GM21786 (cell line): ENCODE results near the gene C2CD3.
"Not testable (repeated sequence)": the region's sequence is repeated elsewhere in the genome, so short reads cannot be mapped to it uniquely, and the experiment has no call there.

Experiments used
- ATAC-seq: cut with Tn5 transposase; IDR thresholded peaks from one replicate; pipeline ENCODE4 v1.9.1; 2021; ENCODE audit not compliant: unreplicated experiment

Gene C2CD3

GRCh38 chr11:74006743-74007304 lies 164.0 kb downstream of the C2CD3 start:
- no peak for ATAC-seq

- ATAC-seq: no peak
Observed at GRCh38 chr11:74005721-74006517, 164.9 kb downstream of the C2CD3 start.

GRCh38 chr11:74004759-74005615 lies 165.8 kb downstream of the C2CD3 start:
- no peak for ATAC-seq

GRCh38 chr11:74004046-74004695 lies 166.6 kb downstream of the C2CD3 start:
- ATAC-seq: no peak

- ATAC-seq: no peak
Observed at GRCh38 chr11:74002832-74003231, 168.0 kb downstream of the C2CD3 start.

- no peak for ATAC-seq
Observed at GRCh38 chr11:74001822-74002286, 168.9 kb downstream of the C2CD3 start.

GRCh38 chr11:74000307-74001133 lies 170.3 kb downstream of the C2CD3 start:
- ATAC-seq: no peak

GRCh38 chr11:73999581-74000306 lies 171.1 kb downstream of the C2CD3 start:
- ATAC-seq: no peak

GRCh38 chr11:73998846-73999575 lies 171.8 kb downstream of the C2CD3 start:
- ATAC-seq: no peak

- no peak for ATAC-seq
Observed at GRCh38 chr11:73997120-73997770, 173.6 kb downstream of the C2CD3 start.

GRCh38 chr11:73996161-73996747 lies 174.5 kb downstream of the C2CD3 start:
- ATAC-seq: no peak

- peak; percentile 40 for ATAC-seq
Observed at GRCh38 chr11:73995731-73996130, 175.1 kb downstream of the C2CD3 start.

- peak; percentile 54 for ATAC-seq
Observed at GRCh38 chr11:73995247-73995646, 175.6 kb downstream of the C2CD3 start.

- ATAC-seq: peak; percentile 63
Observed at GRCh38 chr11:73991471-73992006, 179.3 kb downstream of the C2CD3 start.

- no peak for ATAC-seq
Observed at GRCh38 chr11:73990730-73991129, 180.1 kb downstream of the C2CD3 start.

GRCh38 chr11:73989156-73989555 lies 181.6 kb downstream of the C2CD3 start:
- ATAC-seq: no peak

GRCh38 chr11:73988227-73988626 lies 182.6 kb downstream of the C2CD3 start:
- no peak for ATAC-seq

- not testable (repeated sequence) for ATAC-seq
Observed at GRCh38 chr11:73985661-73986060, 185.1 kb downstream of the C2CD3 start.
